GM12878 (cell line): Measurements from ENCODE around the gene ANKRD66. TPM values are rescaled to one million over a fixed set of nuclear protein-coding genes. Genes with fewer than 3 reads are reported as not detected.

ENCODE experiments used
- CEBPB ChIP-seq, 2 experiments: fragments of 150-350 bp in 1 of 2; IDR thresholded peaks; 2 replicates each; pipeline ENCODE4 v1.6.1; 2012 to 2014; ENCODE audit warnings: low read depth in 2 of 2, low read length in 2 of 2, borderline replicate concordance in 1 of 2, inconsistent platforms in 1 of 2
- CREB1 ChIP-seq: IDR thresholded peaks from 2 replicates; pipeline ENCODE4 v1.6.1; 2012; ENCODE audit warnings: low read depth, mild to moderate bottlenecking, inconsistent platforms
- MEF2B ChIP-seq: fragments of 450-650 bp; IDR thresholded peaks from 2 replicates; pipeline ENCODE4 v1.6.1; 2018; ENCODE audit warnings: mild to moderate bottlenecking, moderate library complexity; ENCODE audit not compliant: partially characterized antibody, poor library complexity, severe bottlenecking
- RAD51 ChIP-seq: fragments of 450-650 bp; IDR thresholded peaks from 2 replicates; pipeline ENCODE4 v1.6.1; 2016; ENCODE audit warnings: moderate library complexity, mild to moderate bottlenecking, inconsistent platforms
- RELB ChIP-seq: fragments of 450-650 bp; IDR thresholded peaks from 2 replicates; pipeline ENCODE4 v1.6.1; 2017; ENCODE audit warnings: low read depth, mild to moderate bottlenecking, moderate library complexity
- RUNX3 ChIP-seq: IDR thresholded peaks from 2 replicates; pipeline ENCODE4 v1.6.1; 2012; ENCODE audit warnings: low read length, inconsistent platforms
- SRF ChIP-seq, 2 experiments: IDR thresholded peaks; 2 replicates each; pipeline ENCODE4 v1.6.1; 2011; ENCODE audit warnings: low read depth in 2 of 2, low read length in 2 of 2, mild to moderate bottlenecking in 1 of 2, moderate library complexity in 1 of 2
- ZBED1 ChIP-seq: IDR thresholded peaks from 2 replicates; pipeline ENCODE4 v1.6.1; 2016; ENCODE audit warnings: borderline replicate concordance
- ZNF592 ChIP-seq: fragments of 450-650 bp; IDR thresholded peaks from 2 replicates; pipeline ENCODE4 v1.6.1; 2017; ENCODE audit warnings: mild to moderate bottlenecking, moderate library complexity
- polyA plus RNA-seq, 11 experiments: library from polyadenylated mRNA; depleted of rRNA in 4 of 11; unstranded in 6 of 11; stranded (reverse) in 5 of 11; fragments of >200 nt; fragmentation: Nextera tagmentation in 4 of 11; fragmentation: Illumina TruSeq in 1 of 11; extraction: Ambion mirVana in 4 of 11; extraction: Trizol in 1 of 11; gene quantifications; 1 replicate in 1 of 11; 2 replicates in 10 of 11; pipeline versions ENCODE4 v1.2.1 to v1.2.3, GENCODE V29; 2011 to 2016; ENCODE audit warnings: inconsistent platforms in 2 of 11, missing spikeins in 2 of 11, low read depth in 1 of 11
- total RNA-seq, 4 experiments: library from RNA; depleted of rRNA in 3 of 4; stranded (reverse); fragments of >200 nt in 3 of 4; fragmentation: Illumina TruSeq in 1 of 4; extraction: Trizol in 1 of 4; gene quantifications; 2 replicates each; pipeline versions ENCODE4 v1.2.1 to v1.2.3, GENCODE V29; 2013 to 2021

Gene ANKRD66
- total and polyA plus RNA-seq, 10 of the 15 experiments (the other 5 are each of a cell fraction or from before 2014, with no cell fraction given): not detected

- TF ChIP-seq MEF2B: no peak
- TF ChIP-seq RUNX3: no peak
- no peak for TF ChIP-seq SRF (IDR thresholded peaks at IDR 0.05; ENCODE audit: low read depth in 2 of 2, low read length in 2 of 2)
- no peak for TF ChIP-seq CEBPB (IDR thresholded peaks at IDR 0.05; ENCODE audit: borderline replicate concordance in 1 of 2, low read depth in 2 of 2, low read length in 2 of 2)
- no peak for TF ChIP-seq ZNF592
- TF ChIP-seq RELB: no peak
- TF ChIP-seq ZBED1: no peak
- TF ChIP-seq CREB1: no peak
- no peak for TF ChIP-seq RAD51
Observed at GRCh38 chr6:46790355-46790874, 43.7 kb downstream of the ANKRD66 start (continued).
